GM21367 (cell line): ENCODE measurements around the gene ZG16B.

Experiments used
- ATAC-seq: cut with Tn5 transposase; IDR thresholded peaks from one replicate; pipeline ENCODE4 v1.9.1; 2021; ENCODE audit not compliant: unreplicated experiment

Gene ZG16B

GRCh38 chr16:2822496-2822895 is 7.6 kb upstream of the ZG16B start:
- ATAC-seq, result no peak

- ATAC-seq, result no peak
Measured at GRCh38 chr16:2824626-2825025, 5.5 kb upstream of the ZG16B start.

DNA sequence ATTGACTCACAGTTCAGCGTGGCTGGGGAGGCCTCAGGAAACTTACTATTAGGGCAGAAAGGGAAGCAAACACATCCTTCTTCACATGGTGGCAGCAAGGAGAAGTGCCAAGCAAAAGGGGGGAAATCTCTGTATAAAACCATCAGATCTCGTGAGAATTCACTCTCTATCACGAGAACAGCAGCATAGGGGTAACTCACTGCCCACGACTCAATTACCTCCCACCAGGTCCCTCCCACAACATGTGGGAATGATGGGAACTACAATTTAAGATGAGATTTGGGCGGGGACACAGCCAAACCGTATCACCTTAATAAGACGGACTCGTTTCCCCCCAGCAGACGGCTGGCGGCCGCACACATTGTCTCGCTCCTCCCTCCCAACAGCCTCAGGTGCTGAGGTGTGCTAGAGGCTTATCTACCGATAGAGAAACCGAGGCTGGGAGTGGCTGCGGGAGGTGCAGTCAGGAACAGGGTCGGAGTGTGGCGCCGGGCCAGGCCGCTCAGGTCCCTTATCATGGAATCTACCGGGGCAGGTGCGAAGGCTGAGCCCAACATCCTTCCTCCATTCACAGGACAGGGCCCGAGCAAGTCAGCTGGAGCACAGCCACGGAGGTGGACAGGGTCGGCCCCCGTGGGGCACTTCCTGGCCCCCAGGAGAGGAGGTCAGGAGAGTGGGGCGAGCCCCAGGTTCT is 4.9 kb upstream of the ZG16B start:
- ATAC-seq, result no peak

DNA sequence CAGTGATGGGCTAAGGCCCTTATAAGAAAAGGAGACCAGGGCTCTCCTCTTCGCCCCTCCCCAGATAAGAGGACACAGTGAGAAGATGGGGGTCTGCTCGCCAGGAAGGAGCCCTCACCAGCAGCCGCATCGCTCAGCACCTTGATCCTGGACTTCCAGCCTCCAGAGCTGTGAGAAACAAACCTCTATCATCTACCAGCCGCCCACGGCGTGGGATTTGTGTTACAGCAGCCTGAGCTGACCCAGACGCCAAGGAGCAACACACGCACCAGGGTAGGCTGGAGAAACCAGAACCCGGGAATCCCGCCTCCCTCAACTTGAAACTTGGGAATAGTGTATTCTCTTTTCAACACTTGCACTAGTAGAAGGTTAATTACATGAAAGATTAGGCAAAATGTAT is 4.2 kb upstream of the ZG16B start:
- ATAC-seq, result no peak

- no peak for ATAC-seq
Measured at GRCh38 chr16:2826591-2827373, 3.3 kb upstream of the ZG16B start.

DNA sequence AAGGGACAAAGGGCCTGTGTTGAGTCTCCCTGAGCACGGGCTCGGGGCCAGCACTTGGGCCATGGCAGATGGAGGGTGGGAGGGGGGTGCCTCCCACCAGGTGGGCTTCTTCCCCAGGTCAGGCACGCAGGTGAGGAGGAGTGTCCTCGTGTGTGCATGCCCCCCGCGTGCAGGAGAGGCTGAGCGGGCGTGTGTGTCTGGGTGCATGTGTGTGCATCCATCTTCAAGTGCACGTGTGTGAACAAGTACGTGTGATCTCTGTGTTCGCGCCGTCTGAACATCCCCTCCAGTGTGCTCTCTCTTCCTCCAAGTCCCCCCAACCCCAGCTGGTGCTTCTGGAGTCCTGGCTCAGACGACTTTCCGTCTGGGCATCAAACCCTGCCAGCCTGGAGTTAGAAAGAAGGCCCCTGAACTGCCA is 2.7 kb upstream of the ZG16B start:
- ATAC-seq, result no peak

DNA sequence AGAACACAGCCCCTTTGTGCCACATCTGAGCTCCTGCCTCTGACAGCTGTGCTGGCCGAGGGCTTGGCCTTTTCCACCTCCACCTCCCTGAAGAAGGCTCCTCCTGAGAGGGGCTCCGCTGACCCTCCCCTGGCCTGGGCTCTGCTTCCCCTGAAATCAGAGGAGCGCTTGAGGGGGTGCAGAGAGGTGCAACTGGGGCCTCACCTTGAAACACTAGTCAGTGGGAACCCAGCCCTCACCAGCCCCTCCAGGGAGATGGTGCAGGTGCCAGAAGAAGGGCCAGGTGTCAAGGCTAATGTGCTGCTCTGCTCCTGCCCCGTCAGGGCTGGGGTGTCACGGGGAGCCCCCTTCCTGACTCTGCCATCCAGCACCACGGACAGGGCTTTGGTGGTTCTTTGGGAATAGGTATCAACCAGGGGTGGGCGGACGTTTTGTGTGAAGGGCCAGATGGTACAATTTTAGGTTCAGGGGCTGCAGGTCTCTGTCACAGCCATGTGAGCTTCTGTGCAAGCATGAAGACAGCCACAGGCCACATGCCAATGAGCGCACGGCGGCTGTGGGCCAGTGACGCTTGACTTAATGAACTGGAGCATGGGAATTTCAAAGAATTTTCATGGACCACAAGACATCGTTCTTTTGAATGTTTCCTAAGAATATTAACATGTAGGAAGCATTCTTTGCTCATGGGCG is 2.1 kb upstream of the ZG16B start:
- ATAC-seq, result no peak

- ATAC-seq, result no peak
Measured at GRCh38 chr16:2828521-2828840, 1.6 kb upstream of the ZG16B start.

- ATAC-seq, result no peak
Measured at GRCh38 chr16:2828876-2829430, 1.1 kb upstream of the ZG16B start.

GRCh38 chr16:2830355-2830695 is 222 bp downstream of the ZG16B start:
- no peak for ATAC-seq

- ATAC-seq, result no peak
Measured at GRCh38 chr16:2831203-2831602, 1.1 kb downstream of the ZG16B start.

DNA sequence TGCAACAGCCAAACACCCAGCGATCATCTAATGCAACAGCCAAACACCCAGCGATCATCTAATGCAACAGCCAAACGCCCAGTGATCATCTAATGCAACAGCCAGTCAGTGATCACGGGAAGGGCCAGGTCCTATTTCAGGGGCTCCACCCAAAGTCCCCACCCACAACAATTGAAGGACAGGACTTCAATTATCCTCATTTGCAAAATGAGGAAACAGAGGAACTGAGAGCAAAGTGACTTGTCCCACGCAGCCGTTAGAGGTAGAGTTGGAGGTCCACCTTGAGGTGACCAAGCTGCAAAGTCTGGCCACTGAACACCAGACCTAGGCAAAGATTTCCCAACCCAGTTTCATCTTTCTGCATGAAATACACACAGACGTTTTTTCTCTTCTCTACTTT is 3.7 kb downstream of the ZG16B start:
- no peak for ATAC-seq

- ATAC-seq, result no peak
Measured at GRCh38 chr16:2834968-2835367, 4.9 kb downstream of the ZG16B start.

- no peak for ATAC-seq
Measured at GRCh38 chr16:2835638-2836493, 5.8 kb downstream of the ZG16B start.

DNA sequence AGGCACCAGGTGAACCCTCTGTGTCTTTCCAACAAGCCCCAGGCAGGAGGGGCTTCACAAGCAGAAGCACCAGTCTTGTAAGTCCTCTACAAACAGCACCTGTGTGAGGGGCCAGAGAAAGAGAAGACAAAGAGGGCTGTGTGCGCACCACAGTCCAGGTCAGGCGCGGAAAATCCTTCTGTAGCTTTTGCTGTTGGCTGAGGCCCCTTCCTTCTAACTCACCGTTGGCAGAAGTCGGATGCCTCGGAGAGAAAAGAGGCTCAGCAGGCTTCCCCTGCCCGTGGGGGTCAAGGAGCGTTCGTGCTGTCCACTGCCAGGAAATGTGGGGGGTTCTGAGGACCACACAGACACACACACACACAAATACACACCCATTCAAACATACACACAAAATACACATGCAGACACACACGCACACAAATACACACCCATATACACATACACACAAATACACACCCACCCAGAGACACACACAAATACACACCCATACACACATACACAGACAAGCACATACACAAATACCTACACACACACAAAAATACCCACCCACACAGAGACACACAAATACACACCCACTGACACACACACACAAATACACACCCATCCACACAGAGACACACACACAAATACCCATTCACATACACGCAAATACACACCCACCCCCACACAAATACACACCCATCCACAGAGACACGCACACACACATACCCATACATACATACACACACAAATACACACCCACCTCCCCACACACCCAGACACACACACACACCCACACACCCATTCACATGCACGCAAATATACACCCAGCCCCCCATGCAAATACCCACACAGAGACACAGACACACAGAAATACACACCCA is 6.8 kb downstream of the ZG16B start:
- ATAC-seq, result no peak

GRCh38 chr16:2838928-2839327 is 8.8 kb downstream of the ZG16B start:
- ATAC-seq, result no peak

GRCh38 chr16:2839650-2840450 is 9.7 kb downstream of the ZG16B start:
- ATAC-seq, result no peak

- ATAC-seq, result no peak
Measured at GRCh38 chr16:2840914-2841313, 10.8 kb downstream of the ZG16B start.

DNA sequence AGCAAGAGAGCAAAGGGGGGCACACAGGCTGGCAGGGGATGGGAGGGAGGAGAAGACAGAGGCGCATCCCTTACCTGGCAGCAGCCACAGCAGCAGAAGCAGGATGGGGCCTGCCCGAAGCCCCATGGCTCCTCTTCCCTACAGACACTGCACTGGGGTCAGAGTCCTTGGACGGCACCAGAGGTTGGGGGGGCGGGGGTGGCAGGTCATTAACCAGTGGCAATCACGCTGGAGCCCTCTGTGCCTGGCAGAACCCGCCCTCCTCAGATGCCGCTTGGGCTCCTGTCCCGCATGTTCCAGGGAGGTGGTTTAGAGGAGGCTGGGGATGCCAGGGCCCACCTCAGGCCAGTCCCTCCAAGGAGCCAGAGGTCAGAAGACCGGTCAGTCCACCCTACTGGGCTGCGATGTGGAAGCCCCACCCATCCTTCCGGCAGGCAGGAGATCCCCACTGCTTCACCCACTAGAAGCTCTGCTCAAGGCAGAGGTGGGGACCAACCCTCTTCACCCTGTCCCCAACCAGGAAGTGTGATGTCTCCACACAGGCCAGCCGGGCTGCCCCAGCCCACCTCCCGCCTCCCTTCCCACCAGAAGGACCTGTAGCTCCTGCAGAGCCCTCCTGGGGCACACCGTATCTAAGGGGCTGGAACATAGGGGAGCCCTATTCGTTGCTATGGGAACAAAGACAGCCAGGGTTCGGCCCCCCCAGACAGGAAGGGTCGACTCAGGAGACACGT is 11.7 kb downstream of the ZG16B start:
- no peak for ATAC-seq
